ENCODE data around the gene CACNA1A. TPM values are rescaled to one million over a fixed set of nuclear protein-coding genes. Genes with fewer than 3 reads are reported as not detected.

Gene CACNA1A
- total and polyA plus RNA-seq, 2 experiments from 2014 or later = 2.0 TPM

DNA sequence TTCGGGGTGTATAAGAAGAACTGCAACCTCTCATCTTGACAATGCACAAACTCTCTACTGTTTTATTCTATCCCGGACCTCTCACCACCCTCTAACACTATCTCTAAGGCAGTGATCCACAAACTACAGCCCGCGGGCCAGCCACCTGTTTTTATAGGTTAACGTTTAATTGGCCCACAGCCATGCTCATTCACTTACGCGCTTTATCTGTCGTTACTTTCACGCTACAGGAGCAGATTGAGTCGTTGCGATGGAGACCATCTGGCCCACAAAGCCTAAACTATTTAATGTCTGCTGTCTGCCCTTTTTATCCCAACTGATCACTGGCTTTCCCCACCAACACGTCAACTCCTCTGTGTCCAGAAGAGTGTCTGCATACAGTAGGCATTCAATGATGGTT, 158.9 kb downstream of the CACNA1A start:
- TF ChIP-seq, protein P1, sequence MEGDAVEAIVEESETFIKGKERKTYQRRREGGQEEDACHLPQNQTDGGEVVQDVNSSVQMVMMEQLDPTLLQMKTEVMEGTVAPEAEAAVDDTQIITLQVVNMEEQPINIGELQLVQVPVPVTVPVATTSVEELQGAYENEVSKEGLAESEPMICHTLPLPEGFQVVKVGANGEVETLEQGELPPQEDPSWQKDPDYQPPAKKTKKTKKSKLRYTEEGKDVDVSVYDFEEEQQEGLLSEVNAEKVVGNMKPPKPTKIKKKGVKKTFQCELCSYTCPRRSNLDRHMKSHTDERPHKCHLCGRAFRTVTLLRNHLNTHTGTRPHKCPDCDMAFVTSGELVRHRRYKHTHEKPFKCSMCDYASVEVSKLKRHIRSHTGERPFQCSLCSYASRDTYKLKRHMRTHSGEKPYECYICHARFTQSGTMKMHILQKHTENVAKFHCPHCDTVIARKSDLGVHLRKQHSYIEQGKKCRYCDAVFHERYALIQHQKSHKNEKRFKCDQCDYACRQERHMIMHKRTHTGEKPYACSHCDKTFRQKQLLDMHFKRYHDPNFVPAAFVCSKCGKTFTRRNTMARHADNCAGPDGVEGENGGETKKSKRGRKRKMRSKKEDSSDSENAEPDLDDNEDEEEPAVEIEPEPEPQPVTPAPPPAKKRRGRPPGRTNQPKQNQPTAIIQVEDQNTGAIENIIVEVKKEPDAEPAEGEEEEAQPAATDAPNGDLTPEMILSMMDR (IDR thresholded peaks at IDR 0.05; ENCODE audit: poor library complexity) = no peak
- TF ChIP-seq EZH2phosphoT487 (IDR thresholded peaks at IDR 0.05; ENCODE audit: low read depth, severe bottlenecking, unreplicated experiment) (no peak), EZH2 (IDR thresholded peaks at IDR 0.05; ENCODE audit: borderline replicate concordance) (no peak)
- H3K4me3 ChIP-seq = no peak overlapping the region
- H4K20me1 ChIP-seq (ENCODE audit: insufficient read depth, poor library complexity, severe bottlenecking) = no peaks in the 10 kb centered on the region
- H3K36me3 ChIP-seq (replicated peaks; ENCODE audit: insufficient read depth, low read depth) = no peaks in the 10 kb centered on the region
- no peaks in the 10 kb centered on the region for H3K9me2 ChIP-seq (replicated peaks; ENCODE audit: insufficient read depth)
- H3K27ac ChIP-seq = no peak overlapping the region
- 89% methylated on average over 12 of the region's 12 CpGs for WGBS (ENCODE audit: low lambda C conversion rate, missing lambda C conversion rate)
- DNase-seq (ENCODE audit: low spot score) = no peak
- no peak overlapping the region for H2AFZ ChIP-seq
- no peaks in the 10 kb centered on the region for H3K79me2 ChIP-seq
- no peak overlapping the region for H3K4me2 ChIP-seq
- H3K4me1 ChIP-seq (ENCODE audit: insufficient read depth) = no peaks in the 10 kb centered on the region
- no peaks in the 10 kb centered on the region for H3K9me3 ChIP-seq (ENCODE audit: low read depth)
- no peaks in the 10 kb centered on the region for H3K27me3 ChIP-seq

DNA sequence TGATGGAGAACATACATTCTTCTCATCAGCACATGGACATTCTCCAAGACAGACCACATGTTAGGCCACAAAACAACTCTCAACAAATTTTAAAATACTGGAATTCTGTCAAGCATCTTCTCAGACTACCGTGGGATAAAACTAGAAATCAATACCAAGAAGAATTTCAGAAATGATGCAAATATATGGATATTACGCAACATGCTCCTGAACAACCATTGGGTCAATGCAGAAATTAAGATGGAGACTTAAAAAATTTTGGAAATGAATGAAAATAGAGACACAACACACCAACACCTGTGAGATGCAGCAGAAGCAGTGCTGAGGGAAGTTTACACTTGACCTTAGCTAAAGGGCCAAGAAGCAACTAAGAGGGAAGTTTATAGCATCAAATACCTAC, 162.8 kb downstream of the CACNA1A start:
- Histone ChIP-seq H3K4me3 (no peak overlapping the region), H3K9me3 (ENCODE audit: low read depth) (no peaks in the 10 kb centered on the region), H3K4me1 (ENCODE audit: insufficient read depth) (no peaks in the 10 kb centered on the region), H3K79me2 (no peaks in the 10 kb centered on the region), H3K27me3 (no peaks in the 10 kb centered on the region), H2AFZ (no peak overlapping the region), H3K9me2 (replicated peaks; ENCODE audit: insufficient read depth) (no peaks in the 10 kb centered on the region), H3K27ac (no peak overlapping the region), H3K36me3 (replicated peaks; ENCODE audit: insufficient read depth, low read depth) (no peaks in the 10 kb centered on the region), H3K4me2 (no peak overlapping the region), H4K20me1 (ENCODE audit: insufficient read depth, poor library complexity, severe bottlenecking) (no peaks in the 10 kb centered on the region)
- no peak for TF ChIP-seq EZH2 (IDR thresholded peaks at IDR 0.05; ENCODE audit: borderline replicate concordance)
- no peak for TF ChIP-seq EZH2phosphoT487 (IDR thresholded peaks at IDR 0.05; ENCODE audit: low read depth, severe bottlenecking, unreplicated experiment)
- TF ChIP-seq, protein P1 (IDR thresholded peaks at IDR 0.05; ENCODE audit: poor library complexity) = no peak
- DNase-seq (ENCODE audit: low spot score) = no peak
- 82% methylated on average over 2 of the region's 2 CpGs for WGBS (ENCODE audit: low lambda C conversion rate, missing lambda C conversion rate)

DNA sequence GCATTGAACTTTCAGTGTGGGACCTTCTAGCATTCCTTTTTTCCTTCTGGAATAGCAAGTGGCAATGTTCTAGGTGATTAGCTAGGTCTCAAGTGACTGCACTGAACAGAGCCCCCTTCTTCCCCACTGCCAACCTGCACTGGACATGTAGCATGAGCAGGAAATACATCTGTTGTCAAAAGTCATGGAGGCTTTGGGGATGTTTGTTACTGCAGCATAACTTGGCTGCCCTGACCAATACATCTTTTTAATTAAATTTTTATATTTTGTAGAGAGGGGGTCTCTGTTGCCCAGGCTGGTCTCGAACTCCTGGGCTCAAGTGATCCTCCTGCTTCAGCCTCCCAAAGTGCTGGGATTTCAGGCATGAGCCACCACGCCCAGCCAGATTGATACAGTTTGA, 163.6 kb downstream of the CACNA1A start:
- H3K27ac ChIP-seq = no peak overlapping the region
- H3K79me2 ChIP-seq = no peaks in the 10 kb centered on the region
- no peaks in the 10 kb centered on the region for H3K9me3 ChIP-seq (ENCODE audit: low read depth)
- DNase-seq (ENCODE audit: low spot score) = no peak
- no peaks in the 10 kb centered on the region for H3K27me3 ChIP-seq
- TF ChIP-seq, protein P1 (IDR thresholded peaks at IDR 0.05; ENCODE audit: poor library complexity) = no peak
- no peak for TF ChIP-seq EZH2phosphoT487 (IDR thresholded peaks at IDR 0.05; ENCODE audit: low read depth, severe bottlenecking, unreplicated experiment)
- no peak for TF ChIP-seq EZH2 (IDR thresholded peaks at IDR 0.05; ENCODE audit: borderline replicate concordance)
- H3K9me2 ChIP-seq (replicated peaks; ENCODE audit: insufficient read depth) = no peaks in the 10 kb centered on the region
- no peaks in the 10 kb centered on the region for H4K20me1 ChIP-seq (ENCODE audit: insufficient read depth, poor library complexity, severe bottlenecking)
- no peaks in the 10 kb centered on the region for H3K36me3 ChIP-seq (replicated peaks; ENCODE audit: insufficient read depth, low read depth)
- no peak overlapping the region for H3K4me3 ChIP-seq
- no peak overlapping the region for H3K4me2 ChIP-seq
- WGBS (ENCODE audit: low lambda C conversion rate, missing lambda C conversion rate) = 40% methylated on average over 2 of the region's 2 CpGs
- H2AFZ ChIP-seq = no peak overlapping the region
- H3K4me1 ChIP-seq (ENCODE audit: insufficient read depth) = no peaks in the 10 kb centered on the region

DNA sequence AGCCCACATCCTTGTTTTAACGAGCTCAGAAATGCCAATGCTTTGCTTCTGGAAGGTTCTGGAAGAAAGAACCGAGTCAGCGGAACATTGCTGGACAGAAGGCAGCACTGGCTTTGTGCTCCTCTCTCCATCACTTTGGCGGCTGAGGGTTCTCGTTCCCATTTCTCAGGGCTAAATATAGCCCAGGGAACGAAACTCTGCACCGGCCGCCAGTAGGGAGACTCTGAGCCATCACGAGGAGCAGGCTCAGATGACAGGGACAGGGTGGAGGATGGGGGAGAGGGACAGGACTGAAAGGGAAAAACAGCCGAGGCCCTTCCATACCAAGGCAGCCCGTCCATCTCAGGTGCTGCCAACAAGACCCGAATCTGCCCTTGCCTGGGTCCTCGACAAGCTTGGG, 166.4 kb downstream of the CACNA1A start:
- no peaks in the 10 kb centered on the region for H4K20me1 ChIP-seq (ENCODE audit: insufficient read depth, poor library complexity, severe bottlenecking)
- 80% methylated on average over 13 of the region's 13 CpGs for WGBS (ENCODE audit: low lambda C conversion rate, missing lambda C conversion rate)
- no peak overlapping the region for H3K4me3 ChIP-seq
- TF ChIP-seq EZH2 (IDR thresholded peaks at IDR 0.05; ENCODE audit: borderline replicate concordance) (no peak), EZH2phosphoT487 (IDR thresholded peaks at IDR 0.05; ENCODE audit: low read depth, severe bottlenecking, unreplicated experiment) (no peak)
- TF ChIP-seq, protein P1 (IDR thresholded peaks at IDR 0.05; ENCODE audit: poor library complexity) = no peak
- no peaks in the 10 kb centered on the region for H3K9me2 ChIP-seq (replicated peaks; ENCODE audit: insufficient read depth)
- no peaks in the 10 kb centered on the region for H3K36me3 ChIP-seq (replicated peaks; ENCODE audit: insufficient read depth, low read depth)
- no peaks in the 10 kb centered on the region for H3K4me1 ChIP-seq (ENCODE audit: insufficient read depth)
- no peak overlapping the region for H2AFZ ChIP-seq
- H3K27ac ChIP-seq = no peak overlapping the region
- DNase-seq (ENCODE audit: low spot score) = no peak
- no peaks in the 10 kb centered on the region for H3K79me2 ChIP-seq
- no peaks in the 10 kb centered on the region for H3K27me3 ChIP-seq
- no peaks in the 10 kb centered on the region for H3K9me3 ChIP-seq (ENCODE audit: low read depth)
- no peak overlapping the region for H3K4me2 ChIP-seq
